Right renal pelvis (tissue), 4 donors: ENCODE data around the gene MEFV. TPM values are rescaled to one million over a fixed set of nuclear protein-coding genes. Genes with fewer than 3 reads are reported as not detected.

Source experiments
- polyA plus RNA-seq, 4 donors: library from polyadenylated mRNA; unstranded; fragments of 120-200 nt; gene quantifications; one replicate each; pipeline ENCODE4 v1.2.1, GENCODE V29; 2013; ENCODE audit not compliant: insufficient read length in 4 of 4

Gene MEFV
- polyA plus RNA-seq, 4 donors = 0.13 to 0.33 (median 0.24) TPM

Other genes starting within 250 kb of the MEFV start
- 1 to 10 TPM; 3.0 to 3.7 (median 3.1) TPM for gene CLDN9, start 243.7 kb downstream of the MEFV start, polyA plus RNA-seq
- gene CLDN6, start 238.4 kb downstream of the MEFV start, polyA plus RNA-seq = 10 to 100 TPM; 32.9 to 44.1 (median 36.4) TPM
- gene TNFRSF12A, start 236.3 kb downstream of the MEFV start, polyA plus RNA-seq = 10 to 100 TPM in 3 of 4 donors, 1 to 10 TPM in 1; 7.5 to 18.2 (median 13.0) TPM
- gene HCFC1R1, start 232.7 kb downstream of the MEFV start, polyA plus RNA-seq = 10 to 100 TPM; 67.1 to 85.2 (median 71.3) TPM
- gene THOC6, start 232.6 kb downstream of the MEFV start, polyA plus RNA-seq = 10 to 100 TPM; 29.4 to 37.2 (median 32.1) TPM
- 1 to 10 TPM; 1.2 to 3.8 (median 2.9) TPM for gene BICDL2, start 219.7 kb downstream of the MEFV start, polyA plus RNA-seq
- 1 to 10 TPM in 2 of 4 donors, under 1 TPM in 2; 0.78 to 1.8 (median 1.1) TPM for gene MMP25, start 210.1 kb downstream of the MEFV start, polyA plus RNA-seq
- gene IL32, start 191.0 kb downstream of the MEFV start, polyA plus RNA-seq = 10 to 100 TPM; 29.9 to 47.1 (median 33.9) TPM
- under 1 TPM in 2 of 4 donors, not detected in 2; 0.11 to 0.12 TPM for gene ZSCAN10, start 157.3 kb downstream of the MEFV start, polyA plus RNA-seq
- 10 to 100 TPM; 14.5 to 20.3 (median 17.1) TPM for gene ZNF205, start 144.0 kb downstream of the MEFV start, polyA plus RNA-seq
- 10 to 100 TPM; 10.3 to 15.8 (median 11.4) TPM for gene ZNF213, start 121.6 kb downstream of the MEFV start, polyA plus RNA-seq
- not detected for gene OR1F1, start 68.4 kb downstream of the MEFV start, polyA plus RNA-seq
- gene ZNF200, start 21.5 kb downstream of the MEFV start, polyA plus RNA-seq = 10 to 100 TPM; 13.3 to 16.9 (median 14.8) TPM
- gene ZNF263, start 26.9 kb upstream of the MEFV start, polyA plus RNA-seq = 10 to 100 TPM; 42.7 to 52.9 (median 46.6) TPM
- 10 to 100 TPM; 11.8 to 14.6 (median 12.8) TPM for gene TIGD7, start 48.8 kb upstream of the MEFV start, polyA plus RNA-seq
- 10 to 100 TPM; 39.4 to 54.2 (median 49.7) TPM for gene ZNF75A, start 48.9 kb upstream of the MEFV start, polyA plus RNA-seq
- under 1 TPM; 0.52 to 0.73 (median 0.64) TPM for gene OR2C1, start 99.3 kb upstream of the MEFV start, polyA plus RNA-seq
- gene ZSCAN32, start 144.4 kb upstream of the MEFV start, polyA plus RNA-seq = 10 to 100 TPM; 16.7 to 20.7 (median 18.9) TPM
- 10 to 100 TPM; 14.1 to 16.6 (median 15.6) TPM for gene ZNF174, start 144.6 kb upstream of the MEFV start, polyA plus RNA-seq
- gene ZNF597, start 186.9 kb upstream of the MEFV start, polyA plus RNA-seq = 1 to 10 TPM; 3.3 to 4.3 (median 4.0) TPM
- 10 to 100 TPM; 63.3 to 78.9 (median 77.0) TPM for gene NAA60, start 187.0 kb upstream of the MEFV start, polyA plus RNA-seq
- gene C16orf90, start 238.9 kb upstream of the MEFV start, polyA plus RNA-seq = under 1 TPM in 1 of 4 donors, not detected in 3; 0.12 TPM
- gene CLUAP1, start 244.4 kb upstream of the MEFV start, polyA plus RNA-seq = 10 to 100 TPM; 57.7 to 70.6 (median 66.3) TPM